ENCODE data around the gene MTMR2.
A peak's percentile ranks its signal among the peaks of the same experiment; 100 is the strongest.
"Not testable (repeated sequence)": the region's sequence is repeated elsewhere in the genome, so short reads cannot be mapped to it uniquely, and the experiment has no call there.

The MTMR2 gene

GRCh38 chr11:95884376-95884775, 39.5 kb downstream of the MTMR2 start:
- no peak for DNase-seq (ENCODE audit: low read depth)

DNA sequence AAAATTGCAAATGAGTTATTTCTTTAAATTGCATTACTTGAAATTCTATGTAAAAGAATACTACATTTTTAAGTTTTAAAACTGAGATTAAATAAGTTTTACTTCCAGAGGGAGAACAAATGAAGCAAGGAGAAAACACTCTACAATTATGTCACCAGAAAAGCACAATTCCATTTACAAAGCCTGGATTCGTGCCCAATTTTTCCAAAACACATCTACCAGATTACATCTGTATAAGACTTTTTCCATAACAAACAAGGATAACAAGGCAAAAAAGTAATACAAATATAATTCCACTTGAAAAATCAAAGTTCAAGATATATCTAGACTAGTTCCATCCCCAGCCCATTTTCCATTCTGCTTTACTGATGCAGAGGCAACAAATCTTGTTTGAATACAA, 40.5 kb downstream of the MTMR2 start:
- no peak for DNase-seq (ENCODE audit: low read depth)

DNA sequence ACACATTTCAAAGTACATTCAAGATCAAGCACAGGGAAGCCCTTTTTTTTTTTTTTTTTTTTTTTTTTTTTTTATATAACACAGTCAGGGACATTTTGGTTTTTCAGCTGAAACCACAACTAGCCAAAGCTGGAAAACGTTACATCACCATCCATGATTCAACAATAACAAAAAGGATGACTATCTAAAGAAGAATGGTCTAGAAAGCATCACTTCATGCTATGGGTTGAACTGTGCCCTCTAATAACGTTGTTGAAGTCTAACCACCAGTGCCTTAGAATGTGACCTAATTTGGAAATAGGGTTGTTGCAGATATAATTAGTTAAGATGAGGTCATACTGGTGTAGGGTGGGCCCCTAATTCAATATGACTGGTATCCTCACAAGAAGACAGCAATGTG, 46.6 kb downstream of the MTMR2 start:
- no peak for DNase-seq (ENCODE audit: low read depth)

- not testable (repeated sequence) for DNase-seq (ENCODE audit: low read depth)
Observed at GRCh38 chr11:95870877-95871276, 53.0 kb downstream of the MTMR2 start.

GRCh38 chr11:95867105-95867504, 56.8 kb downstream of the MTMR2 start:
- no peak for DNase-seq (ENCODE audit: low read depth)

DNA sequence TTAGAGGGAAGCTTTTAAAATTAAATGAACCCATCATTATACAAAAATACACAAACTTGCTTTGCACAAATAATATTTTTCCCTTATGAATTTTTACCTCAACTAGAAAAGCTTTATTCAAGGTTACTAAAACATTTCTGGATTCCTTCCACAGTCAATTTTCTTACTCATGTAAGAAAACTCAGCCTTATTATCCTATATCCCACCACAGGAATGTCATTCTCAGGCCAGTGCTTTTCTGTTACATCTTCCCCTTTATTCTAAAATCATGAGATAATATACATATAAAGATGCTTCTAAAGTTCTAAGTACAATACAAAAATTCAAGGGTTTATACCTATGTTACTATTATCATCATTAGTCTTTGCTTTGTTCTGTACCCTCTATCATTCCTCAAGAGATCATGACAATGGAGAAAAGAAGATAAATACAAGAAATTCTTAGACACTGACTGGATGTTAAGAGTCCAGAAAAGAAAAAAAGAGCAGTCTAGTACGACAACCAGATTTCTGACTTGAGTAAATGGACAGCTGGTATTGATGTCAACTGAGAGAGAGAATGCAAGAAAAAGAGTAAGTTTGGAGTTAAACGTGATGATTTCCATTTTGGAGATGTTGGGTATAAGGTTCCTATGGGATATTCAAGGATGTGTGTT, 60.3 kb downstream of the MTMR2 start:
- DNase-seq (ENCODE audit: low read depth) = no peak

DNA sequence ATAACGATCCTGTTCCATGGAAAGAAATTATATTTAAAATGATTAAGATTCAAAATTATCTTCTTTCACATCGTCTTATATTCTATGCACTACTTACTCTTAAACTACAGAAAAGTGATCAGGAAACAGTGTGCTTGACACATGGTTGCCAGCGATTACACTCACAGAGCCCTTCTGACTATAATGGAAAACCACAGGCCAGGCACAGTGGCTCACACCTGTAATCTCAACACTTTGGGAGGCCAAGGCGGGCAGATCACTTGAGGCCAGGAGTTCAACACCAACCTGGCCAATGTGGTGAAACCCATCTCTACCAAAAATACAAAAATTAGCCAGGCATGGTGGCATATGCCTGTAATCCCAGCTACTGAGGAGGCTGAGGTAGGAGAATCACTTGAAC, 63.9 kb downstream of the MTMR2 start:
- DNase-seq (ENCODE audit: low read depth) = not testable (repeated sequence)

DNA sequence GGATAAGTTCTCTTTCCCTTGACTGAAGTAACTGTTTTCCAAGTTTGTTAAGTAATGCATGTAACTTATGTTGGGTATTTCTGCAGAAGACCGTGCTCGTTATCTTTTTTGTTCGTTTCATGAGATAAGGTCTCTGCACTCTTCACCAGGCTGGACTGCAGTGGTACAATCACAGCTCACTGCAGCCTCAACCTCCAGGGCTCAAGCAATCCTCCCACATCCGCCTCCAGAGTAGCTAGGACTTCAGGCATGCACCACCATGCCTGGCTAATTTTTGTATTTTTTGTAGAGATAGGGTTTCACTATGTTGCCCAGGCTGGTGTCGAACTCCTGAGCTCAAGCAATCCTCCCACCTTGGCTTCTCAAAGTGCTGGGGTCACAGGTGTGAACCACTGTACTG, 69.5 kb downstream of the MTMR2 start:
- not testable (repeated sequence) for DNase-seq (ENCODE audit: low read depth)

DNA sequence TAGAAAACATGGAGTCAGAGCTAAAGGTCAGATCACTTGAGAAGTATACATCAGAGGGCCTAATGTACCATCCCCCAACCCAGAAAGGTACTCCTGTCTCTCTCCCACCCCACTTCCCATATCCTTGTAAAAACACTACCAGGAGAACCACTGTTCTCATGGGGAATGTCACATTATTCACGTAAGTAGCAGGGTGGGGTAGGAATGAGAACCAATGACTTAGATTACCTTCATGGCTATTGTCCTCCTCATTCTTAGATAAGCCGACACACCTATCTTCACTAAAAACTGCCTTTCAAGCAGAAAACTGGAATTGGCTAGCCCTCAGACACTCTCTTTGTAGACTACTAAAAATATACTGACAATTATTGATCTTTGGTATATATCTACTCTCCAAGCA, 70.0 kb downstream of the MTMR2 start:
- no peak for DNase-seq (ENCODE audit: low read depth)

DNA sequence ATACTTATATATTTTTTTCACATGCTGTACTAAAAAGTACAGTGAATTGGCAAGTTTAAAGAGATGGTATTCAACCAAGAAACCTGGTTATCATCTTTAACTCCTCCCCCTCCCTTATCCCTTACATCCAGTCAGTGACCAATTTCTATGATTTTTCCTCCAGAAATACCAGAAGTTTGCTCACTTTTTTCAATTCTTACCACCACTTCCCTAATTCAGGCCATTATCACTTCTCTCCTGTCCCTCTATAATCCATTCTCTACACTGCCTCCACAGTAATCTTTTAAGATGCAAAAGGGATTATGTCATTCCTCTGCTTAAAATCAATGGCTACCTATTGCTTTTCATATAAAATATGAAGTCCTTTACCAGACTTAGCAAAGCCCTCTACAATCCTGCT, 70.8 kb downstream of the MTMR2 start:
- DNase-seq (ENCODE audit: low read depth) = no peak

GRCh38 chr11:95850137-95850536, 73.8 kb downstream of the MTMR2 start:
- no peak for DNase-seq (ENCODE audit: low read depth)

GRCh38 chr11:95849087-95849825, 74.7 kb downstream of the MTMR2 start:
- DNase-seq (ENCODE audit: low read depth) = no peak

DNA sequence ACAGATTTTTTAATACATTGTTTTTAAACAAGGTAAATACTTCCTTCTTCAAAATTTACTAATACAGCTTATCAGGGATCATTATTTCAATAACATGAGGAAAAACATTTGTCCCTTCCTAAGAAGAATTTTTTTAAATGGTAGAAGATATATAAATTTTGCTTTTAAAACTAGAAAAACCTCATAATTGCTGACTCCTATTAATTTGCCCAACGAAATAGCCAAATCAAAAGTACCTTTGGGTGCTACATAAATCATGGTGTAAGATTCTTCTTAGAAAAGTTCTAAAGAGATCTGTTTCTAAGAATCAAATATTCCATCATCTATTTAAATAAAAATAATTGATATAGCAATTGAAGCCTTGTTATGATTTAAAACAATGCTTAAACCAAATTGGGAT, 78.7 kb downstream of the MTMR2 start:
- DNase-seq (ENCODE audit: low read depth) = no peak

GRCh38 chr11:95835768-95836488, 88.0 kb downstream of the MTMR2 start:
- DNase-seq (ENCODE audit: low read depth) = peak; percentile 11

- no peak for DNase-seq (ENCODE audit: low read depth)
Observed at GRCh38 chr11:95835351-95835750, 88.6 kb downstream of the MTMR2 start.

GRCh38 chr11:95833378-95833777, 90.5 kb downstream of the MTMR2 start:
- DNase-seq (ENCODE audit: low read depth) = no peak

- DNase-seq (ENCODE audit: low read depth) = no peak
Observed at GRCh38 chr11:95832763-95833162, 91.1 kb downstream of the MTMR2 start.

- DNase-seq (ENCODE audit: low read depth) = no peak
Observed at GRCh38 chr11:95831198-95831883, 92.6 kb downstream of the MTMR2 start.

- DNase-seq (ENCODE audit: low read depth) = no peak
Observed at GRCh38 chr11:95829580-95830259, 94.2 kb downstream of the MTMR2 start.

DNA sequence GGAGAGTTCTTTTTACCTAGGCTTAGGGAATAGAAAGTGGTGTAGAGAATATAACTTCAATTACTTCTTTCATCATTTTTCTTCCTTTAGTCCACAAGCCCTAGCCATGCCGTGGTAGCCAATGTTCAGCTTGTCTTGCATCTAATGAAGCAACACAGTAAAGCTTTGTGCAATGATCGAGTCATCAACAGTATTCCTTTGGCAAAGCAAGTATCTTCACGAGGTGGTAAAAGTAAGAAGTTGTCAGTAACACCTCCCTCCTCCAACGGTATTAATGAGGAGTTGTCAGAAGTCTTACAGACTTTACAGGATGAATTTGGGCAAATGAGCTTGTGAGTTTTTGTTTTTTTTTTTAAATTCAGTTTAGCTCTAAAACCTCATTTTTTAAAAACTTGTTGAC, 96.2 kb downstream of the MTMR2 start:
- no peak for DNase-seq (ENCODE audit: low read depth)

DNA sequence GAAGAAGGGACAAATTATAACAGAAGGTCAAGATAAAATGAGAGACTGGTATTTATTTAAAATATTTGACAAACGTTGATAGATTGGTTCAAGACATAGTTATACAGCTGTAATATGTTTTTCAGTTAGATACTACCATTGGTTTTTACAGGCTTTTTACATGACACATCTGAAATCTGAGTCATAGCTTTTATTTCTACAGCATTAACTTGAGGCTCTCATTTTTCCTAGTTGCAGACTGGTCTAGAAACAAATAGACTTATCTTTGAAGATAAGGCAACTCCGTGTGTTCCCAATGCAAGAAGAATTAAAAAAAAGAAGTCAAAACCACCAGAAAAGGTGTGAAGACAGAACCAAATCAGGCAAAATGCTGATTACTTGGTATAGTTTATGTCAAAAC, 102.3 kb downstream of the MTMR2 start:
- DNase-seq (ENCODE audit: low read depth) = no peak

DNA sequence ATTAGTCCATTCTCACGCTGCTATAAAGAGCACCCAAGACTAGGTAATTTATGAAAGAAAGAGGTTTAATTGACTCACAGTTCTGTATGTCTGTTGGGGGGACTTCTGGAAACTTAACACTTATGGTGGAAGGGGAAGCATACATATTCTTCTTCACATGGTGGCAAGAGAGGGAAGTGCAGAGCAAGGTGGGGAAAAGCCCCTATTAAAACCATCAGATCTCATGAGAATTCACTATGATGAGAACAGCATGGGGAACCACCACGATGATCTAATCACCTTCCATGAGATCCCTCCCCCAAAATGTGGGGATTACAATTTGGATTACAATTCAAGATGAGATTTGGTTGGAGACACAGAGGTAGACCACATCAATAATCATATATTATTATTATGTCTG, 107.9 kb downstream of the MTMR2 start:
- DNase-seq (ENCODE audit: low read depth) = no peak
